DMS 273 (cell line): ENCODE measurements around the gene CYP3A5.
"Not testable (repeated sequence)": the region's sequence is repeated elsewhere in the genome, so short reads cannot be mapped to it uniquely, and the experiment has no call there.

ENCODE experiments used
- DNase-seq: peaks from one replicate; lab custom pipeline; 2025; ENCODE audit not compliant: unreplicated experiment; lab: John Stamatoyannopoulos, UW

Gene CYP3A5

GRCh38 chr7:99643464-99643863 lies 36.3 kb downstream of the CYP3A5 start:
- DNase-seq, result no peak

- no peak for DNase-seq
Observed at GRCh38 chr7:99642027-99642426, 37.8 kb downstream of the CYP3A5 start.

- DNase-seq, result no peak
Observed at GRCh38 chr7:99639267-99639666, 40.5 kb downstream of the CYP3A5 start.

GRCh38 chr7:99638731-99639130 lies 41.1 kb downstream of the CYP3A5 start:
- no peak for DNase-seq

- DNase-seq, result not testable (repeated sequence)
Observed at GRCh38 chr7:99637414-99637813, 42.4 kb downstream of the CYP3A5 start.

GRCh38 chr7:99631295-99632109 lies 48.3 kb downstream of the CYP3A5 start:
- DNase-seq, result peak; percentile 44

GRCh38 chr7:99629643-99630042 lies 50.2 kb downstream of the CYP3A5 start:
- DNase-seq, result no peak

- no peak for DNase-seq
Observed at GRCh38 chr7:99628471-99629465, 51.0 kb downstream of the CYP3A5 start.

- no peak for DNase-seq
Observed at GRCh38 chr7:99627513-99627912, 52.3 kb downstream of the CYP3A5 start.

- no peak for DNase-seq
Observed at GRCh38 chr7:99626661-99627060, 53.1 kb downstream of the CYP3A5 start.

- DNase-seq, result no peak
Observed at GRCh38 chr7:99625961-99626360, 53.8 kb downstream of the CYP3A5 start.

GRCh38 chr7:99625321-99625720 lies 54.5 kb downstream of the CYP3A5 start:
- DNase-seq, result no peak

- DNase-seq, result no peak
Observed at GRCh38 chr7:99624484-99624883, 55.3 kb downstream of the CYP3A5 start.

GRCh38 chr7:99623702-99624447 lies 55.9 kb downstream of the CYP3A5 start:
- no peak for DNase-seq

GRCh38 chr7:99623091-99623693 lies 56.6 kb downstream of the CYP3A5 start:
- DNase-seq, result no peak

- no peak for DNase-seq
Observed at GRCh38 chr7:99622596-99622995, 57.2 kb downstream of the CYP3A5 start.

- DNase-seq, result no peak
Observed at GRCh38 chr7:99621271-99621670, 58.5 kb downstream of the CYP3A5 start.

- DNase-seq, result no peak
Observed at GRCh38 chr7:99619571-99620130, 60.1 kb downstream of the CYP3A5 start.

GRCh38 chr7:99618726-99619125 lies 61.1 kb downstream of the CYP3A5 start:
- DNase-seq, result no peak

GRCh38 chr7:99617192-99617781 lies 62.5 kb downstream of the CYP3A5 start:
- no peak for DNase-seq
